ENCODE measurements around the gene TTC39C. TPM values are rescaled to one million over a fixed set of nuclear protein-coding genes. Genes with fewer than 3 reads are reported as not detected.

TTC39C gene
- total RNA-seq, 2 donors from 2014 or later, result 8.8 to 9.5 TPM

GRCh38 chr18:23995180-23995579 is 19.4 kb upstream of the TTC39C start:
- intact Hi-C loops (cut with DNase I), result no loop called here
- H3K27me3 ChIP-seq, result no peaks in the 10 kb centered on the region
- no peaks in the 10 kb centered on the region for H3K4me1 ChIP-seq
- no peaks in the 10 kb centered on the region for H3K9me3 ChIP-seq
- no peak overlapping the region for H3K4me3 ChIP-seq
- H3K27ac ChIP-seq, result no peak overlapping the region
- TF ChIP-seq, protein P1, sequence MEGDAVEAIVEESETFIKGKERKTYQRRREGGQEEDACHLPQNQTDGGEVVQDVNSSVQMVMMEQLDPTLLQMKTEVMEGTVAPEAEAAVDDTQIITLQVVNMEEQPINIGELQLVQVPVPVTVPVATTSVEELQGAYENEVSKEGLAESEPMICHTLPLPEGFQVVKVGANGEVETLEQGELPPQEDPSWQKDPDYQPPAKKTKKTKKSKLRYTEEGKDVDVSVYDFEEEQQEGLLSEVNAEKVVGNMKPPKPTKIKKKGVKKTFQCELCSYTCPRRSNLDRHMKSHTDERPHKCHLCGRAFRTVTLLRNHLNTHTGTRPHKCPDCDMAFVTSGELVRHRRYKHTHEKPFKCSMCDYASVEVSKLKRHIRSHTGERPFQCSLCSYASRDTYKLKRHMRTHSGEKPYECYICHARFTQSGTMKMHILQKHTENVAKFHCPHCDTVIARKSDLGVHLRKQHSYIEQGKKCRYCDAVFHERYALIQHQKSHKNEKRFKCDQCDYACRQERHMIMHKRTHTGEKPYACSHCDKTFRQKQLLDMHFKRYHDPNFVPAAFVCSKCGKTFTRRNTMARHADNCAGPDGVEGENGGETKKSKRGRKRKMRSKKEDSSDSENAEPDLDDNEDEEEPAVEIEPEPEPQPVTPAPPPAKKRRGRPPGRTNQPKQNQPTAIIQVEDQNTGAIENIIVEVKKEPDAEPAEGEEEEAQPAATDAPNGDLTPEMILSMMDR (IDR thresholded peaks at IDR 0.05), result no peak
- no peaks in the 10 kb centered on the region for H3K36me3 ChIP-seq
- DNase-seq, result no peak
- no peak overlapping the region for H3K9ac ChIP-seq (ENCODE audit: low read depth in 2 of 2, low read length in 2 of 2)

GRCh38 chr18:23998018-23998417 is 16.5 kb upstream of the TTC39C start:
- Histone ChIP-seq H3K9me3 (no peaks in the 10 kb centered on the region), H3K4me3 (no peak overlapping the region), H3K4me1 (no peaks in the 10 kb centered on the region), H3K27me3 (no peaks in the 10 kb centered on the region), H3K36me3 (no peaks in the 10 kb centered on the region), H3K9ac (ENCODE audit: low read depth in 2 of 2, low read length in 2 of 2) (no peak overlapping the region), H3K27ac (no peak overlapping the region)
- TF ChIP-seq, protein P1 (IDR thresholded peaks at IDR 0.05), result no peak
- intact Hi-C loops (cut with DNase I), result no loop called here
- no peak for DNase-seq

GRCh38 chr18:23998820-23999219 is 15.7 kb upstream of the TTC39C start:
- TF ChIP-seq, protein P1 (IDR thresholded peaks at IDR 0.05), result no peak
- H3K36me3 ChIP-seq, result no peaks in the 10 kb centered on the region
- peak; percentile 67 for DNase-seq
- H3K9ac ChIP-seq (ENCODE audit: low read depth in 2 of 2, low read length in 2 of 2), result peak overlapping the region in 1 of 2 donors; percentile 9
- no peaks in the 10 kb centered on the region for H3K27me3 ChIP-seq
- no peak overlapping the region for H3K4me3 ChIP-seq
- H3K9me3 ChIP-seq, result no peaks in the 10 kb centered on the region
- H3K4me1 ChIP-seq, result no peaks in the 10 kb centered on the region
- intact Hi-C loops (cut with DNase I), result no loop called here
- peak overlapping the region; percentile 53 for H3K27ac ChIP-seq

DNA sequence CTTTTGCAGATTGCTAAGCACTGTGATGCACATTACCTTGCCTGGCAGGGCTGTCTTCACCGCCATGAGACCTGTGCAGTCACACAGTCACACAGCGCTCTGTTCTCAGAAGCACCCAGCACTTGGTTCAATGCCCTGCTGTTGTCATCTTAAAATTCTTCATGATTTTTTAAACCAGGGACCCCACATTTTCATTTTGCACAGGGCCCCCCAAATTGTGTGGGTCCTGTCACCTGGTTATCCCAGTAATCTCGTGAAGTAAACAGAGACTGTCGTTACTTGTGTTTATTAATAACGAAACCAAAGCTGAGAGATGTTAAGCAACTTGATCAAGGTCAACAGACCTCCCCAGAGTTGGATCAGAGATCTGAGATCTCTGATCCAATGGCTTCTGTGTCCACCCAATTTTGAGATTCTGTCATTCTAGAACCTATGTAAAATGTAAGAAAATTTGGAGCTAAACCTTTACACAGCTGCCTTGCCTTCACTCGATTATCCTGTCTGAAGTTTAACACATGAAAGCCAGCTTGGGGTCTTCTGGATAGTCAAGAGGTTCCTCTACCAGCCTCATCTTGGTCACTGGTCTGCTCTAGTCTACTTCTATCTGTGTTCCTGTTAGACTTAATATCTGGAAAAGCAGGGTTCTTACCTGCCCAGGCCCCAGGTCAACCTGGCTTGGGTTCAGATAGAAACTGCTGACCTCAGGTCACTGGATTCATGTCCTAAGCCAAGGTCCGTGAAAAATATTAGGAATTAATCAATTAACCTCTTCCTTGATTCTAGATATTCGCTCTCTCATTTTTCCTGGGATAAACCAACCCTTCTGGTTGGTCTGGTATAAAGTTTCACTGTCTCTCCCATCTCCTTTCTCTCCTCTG is 13.7 kb upstream of the TTC39C start:
- no peaks in the 10 kb centered on the region for H3K4me1 ChIP-seq
- TF ChIP-seq, protein P1 (IDR thresholded peaks at IDR 0.05), result no peak
- H3K36me3 ChIP-seq, result no peaks in the 10 kb centered on the region
- no peak for DNase-seq
- H3K9me3 ChIP-seq, result no peaks in the 10 kb centered on the region
- H3K9ac ChIP-seq (ENCODE audit: low read depth in 2 of 2, low read length in 2 of 2), result no peak overlapping the region
- intact Hi-C loops (cut with DNase I), result no loop called here
- no peak overlapping the region for H3K4me3 ChIP-seq
- no peaks in the 10 kb centered on the region for H3K27me3 ChIP-seq
- H3K27ac ChIP-seq, result no peak overlapping the region

DNA sequence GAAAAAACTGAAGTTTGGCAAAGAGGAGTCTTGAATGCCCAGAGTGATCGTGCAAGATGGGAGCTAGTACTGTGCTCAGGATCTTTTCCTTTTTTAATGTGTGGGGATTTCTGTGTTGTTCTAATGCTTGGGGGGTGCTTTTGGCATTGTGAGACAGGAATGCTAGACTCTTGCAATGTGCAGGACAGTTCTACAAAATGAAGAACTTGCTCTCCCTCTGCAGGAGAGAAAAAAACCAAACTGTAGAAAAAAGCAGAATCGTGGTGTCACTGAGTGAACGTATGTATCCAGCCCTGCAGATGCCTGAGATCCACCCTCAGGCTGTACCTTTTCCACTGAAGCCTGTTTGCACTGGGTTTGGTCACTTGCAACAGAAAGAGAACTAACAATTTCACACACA is 12.1 kb upstream of the TTC39C start:
- no peak overlapping the region for H3K9ac ChIP-seq (ENCODE audit: low read depth in 2 of 2, low read length in 2 of 2)
- no peak overlapping the region for H3K4me3 ChIP-seq
- intact Hi-C loops (cut with DNase I), result no loop called here
- TF ChIP-seq, protein P1 (IDR thresholded peaks at IDR 0.05), result no peak
- H3K27ac ChIP-seq, result no peak overlapping the region
- no peaks in the 10 kb centered on the region for H3K27me3 ChIP-seq
- no peak for DNase-seq
- no peaks in the 10 kb centered on the region for H3K9me3 ChIP-seq
- H3K36me3 ChIP-seq, result no peaks in the 10 kb centered on the region
- no peaks in the 10 kb centered on the region for H3K4me1 ChIP-seq

All from colonic mucosa (tissue), 4 donors.